DMS79 treated with DMSO at 0.1 percent for 48 hours (cell line): Measurements from ENCODE around the gene DDX27.
"Not testable (repeated sequence)": the region's sequence is repeated elsewhere in the genome, so short reads cannot be mapped to it uniquely, and the experiment has no call there.

Experiments used
- DNase-seq: peaks from one replicate; lab custom pipeline; 2025; lab: John Stamatoyannopoulos, UW

The DDX27 gene, protein sequence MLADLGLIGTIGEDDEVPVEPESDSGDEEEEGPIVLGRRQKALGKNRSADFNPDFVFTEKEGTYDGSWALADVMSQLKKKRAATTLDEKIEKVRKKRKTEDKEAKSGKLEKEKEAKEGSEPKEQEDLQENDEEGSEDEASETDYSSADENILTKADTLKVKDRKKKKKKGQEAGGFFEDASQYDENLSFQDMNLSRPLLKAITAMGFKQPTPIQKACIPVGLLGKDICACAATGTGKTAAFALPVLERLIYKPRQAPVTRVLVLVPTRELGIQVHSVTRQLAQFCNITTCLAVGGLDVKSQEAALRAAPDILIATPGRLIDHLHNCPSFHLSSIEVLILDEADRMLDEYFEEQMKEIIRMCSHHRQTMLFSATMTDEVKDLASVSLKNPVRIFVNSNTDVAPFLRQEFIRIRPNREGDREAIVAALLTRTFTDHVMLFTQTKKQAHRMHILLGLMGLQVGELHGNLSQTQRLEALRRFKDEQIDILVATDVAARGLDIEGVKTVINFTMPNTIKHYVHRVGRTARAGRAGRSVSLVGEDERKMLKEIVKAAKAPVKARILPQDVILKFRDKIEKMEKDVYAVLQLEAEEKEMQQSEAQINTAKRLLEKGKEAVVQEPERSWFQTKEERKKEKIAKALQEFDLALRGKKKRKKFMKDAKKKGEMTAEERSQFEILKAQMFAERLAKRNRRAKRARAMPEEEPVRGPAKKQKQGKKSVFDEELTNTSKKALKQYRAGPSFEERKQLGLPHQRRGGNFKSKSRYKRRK

DNA sequence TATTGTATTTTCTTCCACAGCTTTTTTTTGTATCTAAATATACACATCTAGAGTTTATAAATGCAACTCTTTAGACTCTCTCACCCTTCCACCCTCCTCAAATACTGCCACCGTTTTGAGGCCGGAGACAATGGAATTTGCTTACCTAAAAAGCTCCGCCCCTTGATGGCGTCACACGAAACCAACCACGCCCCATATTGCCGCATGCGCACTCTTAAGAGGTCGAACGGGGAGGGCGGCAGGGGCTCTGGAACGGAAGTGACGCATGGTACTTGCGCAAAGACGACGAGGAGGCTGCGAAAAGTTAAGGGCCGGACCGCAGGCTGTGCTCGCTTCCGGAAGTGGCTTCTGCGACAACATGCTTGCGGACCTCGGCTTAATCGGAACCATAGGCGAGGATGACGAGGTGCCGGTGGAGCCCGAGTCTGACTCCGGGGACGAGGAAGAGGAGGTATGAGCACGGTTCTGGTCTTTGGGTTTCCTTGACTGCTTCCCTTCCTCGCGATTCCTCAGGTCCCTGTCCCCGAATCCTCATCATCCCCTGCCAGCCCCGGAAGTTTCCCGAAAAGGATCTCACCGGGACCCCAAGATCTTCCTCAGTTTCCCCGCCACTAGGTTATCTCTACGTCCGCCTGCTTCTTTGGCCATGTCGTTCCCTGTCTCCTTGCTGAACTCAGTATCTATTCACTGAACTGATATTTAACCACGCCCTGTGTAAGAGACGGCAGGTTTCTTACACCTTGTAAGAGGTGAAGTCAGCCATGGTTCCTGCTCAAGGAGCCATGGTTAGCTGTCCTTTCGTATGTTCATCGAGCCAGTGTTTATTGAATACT lies at the start of gene DDX27:
TSS of gene DDX27 (plus strand) at position 326 of the 833 bp plus-strand sequence. CDS start at position 359, 33 bp downstream.
- DNase-seq: peak; percentile 98

DNA sequence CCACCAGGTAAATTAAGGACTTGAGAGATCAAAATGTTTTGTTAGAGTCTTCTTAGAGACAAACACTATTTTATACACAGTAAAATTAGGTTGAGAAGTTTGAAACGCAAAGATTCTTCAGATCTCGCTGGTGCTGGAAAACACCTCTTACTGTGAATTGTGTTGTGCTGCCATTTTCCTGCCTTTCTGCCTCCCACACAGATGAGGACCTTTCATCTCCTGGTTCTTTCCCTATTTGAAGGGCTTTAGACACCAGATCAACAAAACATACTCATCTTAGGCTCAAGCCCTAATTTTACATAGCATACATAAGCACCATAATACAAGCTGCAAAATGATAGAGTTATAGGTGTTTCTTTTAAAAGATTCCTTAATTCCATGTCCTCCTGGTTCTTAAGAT lies 49.7 kb upstream of the DDX27 start:
- DNase-seq: no peak

DNA sequence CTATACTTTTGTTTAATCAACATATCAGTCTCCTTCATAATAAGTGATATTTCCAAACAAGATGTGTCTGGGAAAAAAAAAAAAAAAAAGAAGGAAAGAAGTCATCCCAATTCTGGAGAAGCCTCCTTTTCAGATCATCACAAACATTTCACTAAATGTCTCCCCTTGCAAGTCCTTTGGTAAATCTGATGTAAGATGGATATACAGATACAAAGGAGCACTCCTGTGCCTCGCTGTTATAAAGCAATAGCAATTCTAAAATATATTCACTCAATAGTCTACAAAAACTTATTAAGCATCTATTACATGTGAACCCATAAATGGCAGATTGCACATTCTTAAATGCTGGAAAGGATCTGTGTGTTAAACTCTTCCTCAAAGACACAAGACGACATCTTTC lies 48.5 kb upstream of the DDX27 start:
- no peak for DNase-seq

DNA sequence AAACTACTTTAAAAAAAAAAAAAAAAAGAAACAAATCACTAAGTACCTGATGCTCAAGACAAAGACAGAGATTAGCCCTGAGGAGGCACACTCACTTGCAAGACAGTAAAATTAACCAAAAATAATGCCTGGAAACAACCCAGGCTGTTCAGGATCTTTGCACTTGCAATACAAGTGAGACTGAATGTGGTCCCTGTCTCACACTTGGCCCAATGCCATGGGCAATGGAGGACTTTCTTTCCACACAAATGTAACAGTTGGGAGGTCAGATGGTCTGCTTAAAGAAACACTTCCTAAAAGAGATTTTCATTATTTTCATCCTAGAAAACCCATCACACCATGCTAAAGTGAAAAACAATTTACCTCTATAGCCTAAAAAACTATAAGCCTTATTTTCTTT lies 47.3 kb upstream of the DDX27 start:
- DNase-seq: no peak

DNA sequence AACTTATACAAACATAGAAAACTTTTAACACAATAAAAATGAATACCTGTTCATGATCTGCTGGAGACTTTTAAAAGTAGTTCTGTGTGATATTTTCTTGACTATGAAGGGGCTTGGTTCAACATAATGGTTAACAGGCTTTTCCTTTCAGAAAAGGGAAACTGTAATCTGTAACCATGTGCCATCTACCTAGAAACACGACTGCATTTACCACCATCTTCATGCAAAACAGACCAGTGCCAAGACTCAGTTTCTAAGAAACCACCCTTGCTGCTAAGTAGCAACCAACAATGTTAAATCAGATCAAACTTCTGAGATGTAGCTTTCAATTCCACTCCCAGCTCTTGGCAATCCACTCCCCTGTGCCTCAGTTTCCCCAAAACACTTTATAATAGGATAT lies 46.8 kb upstream of the DDX27 start:
- no peak for DNase-seq

DNA sequence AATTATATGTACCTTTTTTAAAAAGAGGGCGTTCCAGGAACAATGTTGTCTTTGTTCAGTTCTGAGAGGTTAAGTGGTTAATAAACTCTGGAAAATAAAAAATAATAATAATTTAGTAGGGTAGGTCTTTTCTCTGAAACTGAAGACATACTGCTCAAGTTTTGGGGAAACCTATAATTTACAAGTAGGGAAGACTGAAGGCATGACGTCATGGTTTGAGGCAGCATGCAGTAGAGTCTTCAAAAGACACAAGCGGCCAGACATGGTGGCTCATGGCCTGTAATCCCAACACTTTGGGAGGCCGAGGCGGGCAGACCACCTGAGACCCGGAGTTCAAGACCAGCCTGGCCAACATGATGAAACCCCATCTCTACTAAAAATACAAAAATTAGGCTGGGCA lies 45.0 kb upstream of the DDX27 start:
- no peak for DNase-seq

DNA sequence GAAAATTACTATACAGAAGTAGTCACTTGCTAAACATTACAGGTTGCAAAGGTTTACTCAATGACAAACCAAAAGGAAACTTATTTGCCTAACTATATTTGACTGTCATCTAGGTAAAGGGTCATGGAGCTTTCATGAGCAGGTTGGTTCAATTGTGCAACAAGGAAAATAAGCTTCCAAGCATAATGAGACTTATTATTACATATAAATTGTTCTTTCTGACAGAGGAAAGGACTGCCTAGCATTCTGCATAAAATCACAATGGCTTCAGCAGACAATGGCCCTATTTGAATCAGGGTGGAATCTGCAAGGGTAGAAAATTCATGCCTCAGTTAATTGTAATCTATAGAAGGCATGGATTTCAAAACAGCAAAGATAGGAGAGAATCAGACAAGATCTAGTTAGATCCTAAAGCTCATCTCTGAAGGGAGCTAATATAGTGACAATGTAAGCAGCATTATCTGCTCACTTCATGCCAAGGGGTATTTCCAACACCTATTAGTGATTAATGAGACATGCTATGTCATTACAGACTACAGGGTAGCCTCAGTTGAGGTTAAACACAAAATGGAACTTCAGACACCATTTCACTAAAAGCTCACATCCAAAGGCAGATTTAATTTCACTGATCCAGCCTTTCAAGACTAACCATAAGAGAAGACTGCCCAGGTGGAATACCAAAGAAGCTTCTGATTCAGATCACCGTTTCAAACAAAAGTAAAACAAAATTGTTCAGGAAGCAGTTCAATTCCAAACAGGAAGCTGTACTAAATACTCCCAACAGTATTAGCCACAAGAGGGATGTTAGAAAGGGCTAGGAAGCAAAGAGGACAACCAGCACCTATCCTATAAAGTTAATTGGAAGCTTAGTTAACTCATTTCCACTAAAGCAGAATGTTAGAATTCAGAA lies 39.6 kb upstream of the DDX27 start:
- no peak for DNase-seq

DNA sequence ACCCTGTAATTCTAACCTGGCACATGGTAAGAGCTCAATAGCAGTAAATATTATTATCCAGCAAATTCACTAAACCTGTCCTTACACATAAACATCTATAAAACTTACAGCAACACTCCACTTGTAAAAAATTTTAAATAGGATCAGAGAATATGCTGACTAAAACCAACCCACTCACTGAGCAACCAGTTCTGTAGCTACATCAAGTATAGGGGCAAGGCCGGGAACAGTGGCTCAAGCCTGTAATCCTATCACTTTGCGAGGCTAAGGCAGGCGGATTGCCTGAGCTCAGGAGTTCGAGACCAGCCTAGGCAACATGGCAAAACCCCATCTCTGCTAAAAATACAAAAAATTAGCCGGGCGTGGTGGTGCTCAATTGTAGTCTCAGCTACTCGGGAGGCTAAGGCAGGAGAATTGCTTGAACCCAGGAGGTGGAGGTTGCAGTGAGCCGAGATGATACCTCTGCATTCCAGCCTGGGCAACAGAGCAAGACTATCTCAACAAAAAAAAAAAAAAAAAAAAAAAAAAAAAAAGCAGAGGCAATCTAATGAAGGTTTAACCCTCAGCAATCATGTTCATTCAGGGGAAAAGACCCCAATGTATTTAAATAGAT lies 37.8 kb upstream of the DDX27 start:
- DNase-seq: no peak

DNA sequence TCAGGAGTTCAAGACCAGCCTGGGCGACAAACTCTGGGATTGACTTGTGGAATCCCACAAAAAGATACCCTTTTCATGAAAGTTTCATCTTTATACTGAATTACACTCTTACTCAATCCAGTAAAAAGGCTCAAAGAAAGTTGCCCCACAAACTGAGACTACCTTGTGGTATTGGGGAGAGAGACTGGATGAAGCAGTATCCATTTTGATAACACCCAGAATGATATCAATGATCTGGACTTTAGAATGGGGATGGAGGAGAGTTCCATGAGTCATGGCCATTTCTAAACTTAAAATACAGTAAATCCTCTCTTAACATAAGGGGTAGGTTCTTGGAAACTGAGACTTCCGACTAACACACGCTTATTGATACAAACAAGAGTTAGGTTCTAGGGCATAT lies 35.8 kb upstream of the DDX27 start:
- DNase-seq: no peak

DNA sequence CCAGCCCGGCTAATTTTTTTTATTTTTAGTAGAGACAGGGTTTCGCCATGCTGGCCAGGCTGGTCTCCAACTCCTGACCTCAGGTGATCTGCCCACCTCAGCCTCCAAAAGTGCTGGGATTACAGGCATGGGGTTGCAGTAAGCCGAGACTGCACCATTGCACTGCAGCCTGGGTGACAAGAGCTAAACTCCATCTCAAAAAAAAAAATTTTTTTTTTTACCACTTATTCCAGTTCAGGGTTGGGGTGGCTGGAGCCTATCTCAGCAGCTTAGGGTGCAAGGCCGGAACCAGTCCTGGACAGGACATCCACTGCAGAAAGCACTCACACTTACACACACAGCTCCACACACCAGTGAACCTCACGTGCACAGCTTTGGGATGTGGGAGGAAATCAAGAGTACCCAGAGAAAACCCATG lies 35.1 kb upstream of the DDX27 start:
- DNase-seq: not testable (repeated sequence)

DNA sequence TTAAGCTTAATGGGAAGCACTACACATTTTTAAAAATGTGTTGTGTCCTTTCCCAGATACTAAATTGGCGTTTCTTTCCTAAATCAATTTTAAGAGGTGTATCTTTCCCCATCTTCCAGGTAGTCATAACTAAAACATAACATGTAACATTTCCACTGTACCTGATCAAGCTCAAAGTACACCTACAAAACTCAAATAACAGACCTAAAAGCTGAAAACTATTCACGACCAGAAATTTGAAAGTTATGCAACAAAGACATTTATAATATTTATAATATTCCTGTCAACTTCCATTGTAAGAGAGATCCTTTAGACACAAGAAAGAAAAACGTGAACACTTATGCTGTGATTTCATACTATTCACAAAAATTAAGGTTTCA lies 34.5 kb upstream of the DDX27 start:
- no peak for DNase-seq

DNA sequence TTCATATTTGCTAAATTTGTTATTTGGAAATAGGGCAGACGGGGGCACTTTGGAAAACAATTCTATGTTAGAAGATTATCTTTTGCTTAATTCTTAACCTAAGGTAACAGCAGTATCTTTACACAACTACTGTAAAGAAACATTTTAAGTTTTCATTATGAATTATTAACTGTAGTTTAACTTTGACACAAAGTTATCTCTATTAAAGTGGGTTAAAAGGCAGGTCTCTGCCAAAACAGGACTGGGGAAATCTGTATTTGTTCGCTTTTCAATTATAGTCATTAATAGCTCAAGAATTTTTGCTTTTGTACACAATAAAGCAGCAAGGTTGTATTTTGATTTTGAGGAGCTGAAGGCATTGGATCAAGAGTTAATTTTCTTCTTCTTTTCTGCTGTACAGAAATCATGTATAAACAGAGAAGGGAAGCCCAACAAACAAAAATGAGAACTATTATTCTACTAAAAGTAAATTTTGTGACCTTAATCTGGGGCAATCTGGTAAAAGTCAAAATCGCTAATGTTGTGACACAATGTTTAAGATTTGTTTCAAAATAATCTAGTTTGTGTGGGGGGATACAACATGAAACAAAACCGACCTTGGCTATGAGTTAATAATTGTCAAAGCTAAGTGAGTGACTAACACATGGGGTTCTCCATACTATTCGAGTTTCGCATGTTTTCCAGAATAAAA lies 34.0 kb upstream of the DDX27 start:
- no peak for DNase-seq

DNA sequence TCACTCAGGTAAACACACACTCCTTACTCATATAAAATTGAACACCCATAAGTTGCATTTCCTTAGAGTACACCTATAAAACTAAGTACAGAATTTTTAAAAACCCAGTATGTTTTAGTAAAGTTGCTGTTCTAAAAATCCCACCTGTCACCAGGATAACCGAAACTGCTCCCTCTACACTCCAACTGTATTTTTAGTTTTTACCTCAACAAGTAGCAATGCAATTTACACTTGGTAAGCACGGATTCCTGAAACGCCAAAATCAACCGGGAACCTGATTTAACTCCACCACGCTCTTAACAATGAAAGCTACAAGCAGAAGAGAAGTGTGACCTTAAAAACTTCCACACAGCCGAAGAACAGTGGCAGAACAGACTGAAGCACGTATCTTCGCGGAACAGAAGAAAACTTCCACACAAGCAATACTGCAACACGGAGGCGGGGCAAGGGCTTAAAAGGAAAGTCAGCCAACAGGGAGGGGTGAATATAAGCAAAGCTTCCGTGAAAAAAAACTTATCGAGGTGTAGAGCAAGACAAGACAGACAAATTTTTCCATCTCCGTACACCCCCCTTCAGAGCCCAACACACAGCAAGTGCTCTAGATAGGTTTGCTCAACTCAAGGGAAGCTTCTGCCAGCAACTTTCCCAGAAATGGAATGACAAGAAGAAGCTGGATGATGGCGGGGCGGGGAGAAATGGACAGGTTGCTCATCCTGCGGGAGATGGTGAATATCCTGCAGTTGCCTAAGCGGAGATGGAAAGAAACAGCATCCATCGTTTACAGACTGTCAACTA lies 32.5 kb upstream of the DDX27 start:
- DNase-seq: peak; percentile 20

DNA sequence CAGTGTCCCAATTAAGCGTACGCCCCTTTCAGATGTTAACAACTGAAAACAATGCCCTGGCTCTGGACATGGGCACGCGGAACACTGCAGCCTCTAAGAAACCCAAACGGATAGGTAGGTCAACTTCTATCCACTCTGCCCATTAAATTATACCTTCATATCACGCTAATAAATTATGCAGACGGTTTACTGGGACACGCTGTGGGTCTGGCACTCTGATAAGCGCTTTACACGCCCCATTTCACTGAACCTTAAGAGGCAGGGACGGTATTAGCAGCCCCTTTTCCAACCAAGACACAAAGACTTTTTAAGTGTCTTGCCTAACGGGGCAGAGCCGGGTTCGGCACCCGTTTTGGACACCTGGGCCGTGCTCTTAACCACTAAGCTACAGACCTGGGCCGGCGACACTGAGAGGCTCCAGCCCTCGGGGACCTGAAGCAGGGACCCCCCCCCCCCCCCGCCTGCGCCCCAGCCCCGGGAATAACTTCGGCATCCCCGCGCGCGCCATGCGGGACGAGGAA lies 31.8 kb upstream of the DDX27 start:
- DNase-seq: peak; percentile 56

DNA sequence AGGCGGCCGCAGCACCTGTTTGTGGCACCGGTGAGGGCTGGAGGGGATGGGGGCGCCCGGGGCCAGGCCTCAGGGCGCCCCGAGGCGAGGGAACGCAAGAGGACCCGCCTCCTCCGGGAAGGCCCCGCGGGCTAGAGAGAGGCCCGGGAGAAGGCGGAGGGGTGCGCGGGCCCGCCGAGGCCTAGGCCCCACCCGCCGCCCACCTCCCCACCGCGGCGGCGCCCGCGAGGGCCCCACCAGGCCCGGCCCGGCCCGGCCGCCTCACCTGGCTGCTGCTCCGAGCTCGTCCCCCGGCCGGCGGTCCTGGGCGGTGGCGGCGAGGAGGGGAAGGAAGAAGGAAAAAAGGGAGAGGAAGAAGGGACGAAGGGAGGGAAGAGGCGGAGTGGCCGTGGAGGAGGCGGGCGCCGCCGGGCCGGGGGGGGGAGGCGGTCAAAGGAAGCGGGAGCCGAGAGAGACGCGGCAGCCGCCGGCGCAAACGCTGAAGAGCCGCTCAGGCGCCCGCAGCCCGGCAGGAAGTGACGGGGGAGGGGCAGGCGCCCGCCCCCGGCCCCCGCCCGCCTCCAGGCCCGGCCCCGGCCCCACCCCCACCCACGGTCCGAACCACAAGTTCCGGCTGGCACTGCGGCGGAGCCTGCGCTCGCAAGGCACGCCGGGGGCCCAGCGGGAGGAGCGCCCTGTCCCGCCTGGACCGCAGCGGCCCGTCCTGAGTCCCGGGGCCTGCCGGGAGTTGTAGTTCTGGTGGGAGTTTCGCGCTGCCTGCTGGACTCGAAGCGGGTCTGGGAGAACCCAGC lies 31.2 kb upstream of the DDX27 start, which contains the start of gene STAU1:
TSS of gene STAU1 (minus strand) at position 484 of the 791 bp plus-strand sequence. CDS start 22,133 bp downstream, outside the sequence.
- DNase-seq: peak; percentile 76

DNA sequence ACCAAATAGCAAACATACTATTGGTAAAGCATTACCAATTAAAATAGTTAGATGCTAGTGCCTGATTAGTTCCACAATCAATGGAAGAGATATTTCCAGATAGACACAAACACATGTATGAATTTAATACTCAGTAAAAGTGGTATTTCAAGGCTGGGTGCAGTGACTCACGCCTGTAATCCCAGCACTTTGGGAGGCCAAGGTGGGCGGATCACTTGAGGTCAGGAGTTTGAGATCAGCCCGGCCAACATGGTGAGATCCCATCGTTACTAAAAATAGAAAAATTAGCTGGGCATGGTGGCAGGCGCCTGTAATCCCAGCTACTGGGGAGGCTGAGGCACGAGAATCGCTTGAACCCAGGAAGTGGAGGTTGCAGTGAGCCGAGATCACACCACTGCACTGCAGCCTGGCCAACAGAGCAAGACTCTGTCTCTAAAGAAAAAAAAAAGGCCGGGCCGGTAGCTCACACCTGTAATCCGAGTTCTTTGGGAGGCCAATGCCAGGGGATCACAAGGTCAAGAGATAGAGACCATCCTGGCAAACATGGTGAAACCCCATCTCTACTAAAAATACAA lies 26.2 kb upstream of the DDX27 start:
- DNase-seq: not testable (repeated sequence)

DNA sequence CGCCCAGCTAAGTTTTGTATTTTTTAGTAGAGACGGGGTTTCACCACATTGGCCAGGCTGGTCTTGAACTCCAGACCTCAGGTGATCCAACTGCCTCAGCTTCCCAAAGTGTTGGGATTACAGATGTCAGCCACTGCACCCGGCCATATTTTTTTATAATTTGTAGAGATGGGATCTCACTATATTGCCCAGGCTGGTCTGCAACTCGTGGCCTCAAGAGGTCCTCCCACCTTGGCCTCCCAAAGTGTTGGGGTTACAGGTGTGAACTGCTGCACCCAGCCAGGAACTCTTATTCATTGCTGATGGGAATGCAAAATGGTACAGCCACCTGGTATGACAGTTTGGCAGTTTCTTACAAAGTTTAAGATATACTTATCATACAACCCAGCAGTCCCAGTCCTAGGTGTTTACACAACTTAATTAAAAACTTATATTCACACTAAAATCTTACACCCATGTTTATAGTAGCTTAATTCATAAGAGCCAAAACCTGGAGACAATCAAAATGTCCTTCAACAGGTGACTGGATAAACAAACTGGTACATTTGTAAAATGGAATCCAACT lies 19.4 kb upstream of the DDX27 start:
- DNase-seq: no peak

DNA sequence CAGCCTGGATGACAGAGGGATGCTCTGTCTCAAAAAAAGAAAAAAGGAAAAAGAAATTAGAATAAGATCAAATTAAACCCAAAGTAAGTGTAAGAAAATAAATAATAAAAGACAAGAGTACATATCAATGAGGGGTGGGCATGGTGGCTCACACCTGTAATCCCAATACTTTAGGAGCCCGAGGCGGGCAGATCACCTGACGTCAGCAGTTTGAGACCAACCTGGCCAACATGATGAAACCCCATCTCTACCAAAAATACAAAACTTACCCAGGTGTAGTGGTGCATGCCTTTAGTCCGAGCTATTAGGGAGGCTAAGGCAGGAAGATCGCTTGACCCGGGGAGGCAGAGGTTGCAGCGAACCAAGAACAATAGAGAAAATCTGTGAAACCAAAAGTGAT lies 16.2 kb upstream of the DDX27 start:
- no peak for DNase-seq
